ENCODE measurements around the gene WDFY4. TPM values are rescaled to one million over a fixed set of nuclear protein-coding genes. Genes with fewer than 3 reads are reported as not detected.

The WDFY4 gene
- total RNA-seq, 1 donor: not detected

DNA sequence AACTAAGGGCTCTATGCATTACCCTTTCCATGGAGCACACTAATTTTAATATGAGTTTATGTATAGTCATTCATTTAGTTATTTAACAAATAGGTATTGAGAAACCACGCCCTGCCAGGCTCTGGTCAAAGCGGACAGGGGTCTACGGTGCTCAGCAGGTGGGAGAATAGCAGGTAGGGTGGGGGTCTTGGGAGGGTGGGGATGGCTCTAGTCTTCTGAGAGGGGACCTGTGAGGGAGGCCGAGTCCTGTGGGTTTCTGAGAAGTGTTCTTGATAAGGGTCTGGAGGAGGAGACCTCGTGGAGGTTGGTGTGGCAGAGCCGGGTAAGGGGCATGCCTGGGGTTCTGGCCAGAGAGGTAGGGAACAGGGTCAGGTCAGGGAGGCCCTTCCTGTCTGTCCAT lies 1.1 kb downstream of the WDFY4 start:
- TF ChIP-seq CTCF (IDR thresholded peaks at IDR 0.05; ENCODE audit: insufficient read depth, low read length): no peak
- H3K4me3 ChIP-seq (ENCODE audit: low read depth, low read length): no peak overlapping the region
- DNase-seq (ENCODE audit: low read depth): no peak

GRCh38 chr10:48690791-48691660 lies 6.4 kb downstream of the WDFY4 start:
- no peak for DNase-seq (ENCODE audit: low read depth)
- no peak for TF ChIP-seq CTCF (IDR thresholded peaks at IDR 0.05; ENCODE audit: insufficient read depth, low read length)
- no peak overlapping the region for H3K4me3 ChIP-seq (ENCODE audit: low read depth, low read length)

DNA sequence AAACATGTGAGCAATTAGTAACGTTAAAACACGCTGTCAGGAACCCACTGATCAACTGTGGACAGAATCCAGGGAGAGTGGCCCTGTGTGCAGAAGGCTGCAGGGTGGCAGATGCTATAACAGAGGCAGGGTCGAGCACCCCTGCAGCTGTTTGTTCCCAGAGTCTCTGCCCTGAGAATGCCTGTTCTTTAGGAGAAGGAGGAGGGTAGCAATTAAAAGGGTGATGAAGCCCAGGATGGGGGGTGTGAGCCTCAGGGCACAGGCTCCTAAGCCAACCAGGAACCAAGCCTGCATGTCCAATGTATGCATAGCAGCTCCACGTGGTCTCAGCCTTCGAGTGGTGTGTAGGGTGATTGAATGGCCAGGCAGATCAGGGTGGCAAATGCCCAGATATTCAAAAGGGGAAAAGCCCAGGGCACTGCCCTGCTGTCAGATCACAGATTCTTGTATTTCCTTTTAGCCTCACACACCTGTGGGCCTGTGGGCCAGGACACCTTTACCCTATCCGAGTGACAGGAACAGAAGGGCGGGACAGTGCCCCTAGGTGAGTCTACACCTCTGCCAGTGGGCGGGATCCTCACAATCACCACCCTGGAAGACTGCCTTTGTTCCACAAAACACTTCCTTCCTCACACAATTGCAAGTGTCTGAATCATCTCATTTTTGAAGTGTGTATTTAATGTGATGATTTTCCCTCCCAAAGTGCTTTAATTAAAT lies 7.3 kb downstream of the WDFY4 start:
- no peak overlapping the region for H3K4me3 ChIP-seq (ENCODE audit: low read depth, low read length)
- no peak for DNase-seq (ENCODE audit: low read depth)
- no peak for TF ChIP-seq CTCF (IDR thresholded peaks at IDR 0.05; ENCODE audit: insufficient read depth, low read length)

DNA sequence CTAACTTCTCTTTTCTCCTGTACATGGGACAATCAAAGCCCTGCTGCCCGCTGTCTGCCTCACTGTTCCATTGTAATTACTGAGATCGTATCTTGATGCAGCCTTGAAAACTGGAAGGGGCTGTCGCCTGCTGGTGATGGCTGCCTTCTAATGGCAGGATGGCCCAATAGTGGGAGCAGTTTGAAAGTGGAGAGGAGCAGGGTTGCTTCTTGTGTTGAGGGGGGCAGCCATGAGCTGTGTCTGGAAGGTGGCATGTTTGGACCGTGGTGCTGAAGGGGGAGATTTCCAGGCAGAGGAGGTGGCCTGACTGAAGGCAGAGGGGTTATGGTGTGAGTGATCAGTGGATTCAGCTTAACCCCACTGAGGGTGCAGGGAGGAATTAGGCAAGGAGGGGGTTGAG lies 8.1 kb downstream of the WDFY4 start:
- DNase-seq (ENCODE audit: low read depth): no peak
- TF ChIP-seq CTCF (IDR thresholded peaks at IDR 0.05; ENCODE audit: insufficient read depth, low read length): no peak
- no peak overlapping the region for H3K4me3 ChIP-seq (ENCODE audit: low read depth, low read length)

DNA sequence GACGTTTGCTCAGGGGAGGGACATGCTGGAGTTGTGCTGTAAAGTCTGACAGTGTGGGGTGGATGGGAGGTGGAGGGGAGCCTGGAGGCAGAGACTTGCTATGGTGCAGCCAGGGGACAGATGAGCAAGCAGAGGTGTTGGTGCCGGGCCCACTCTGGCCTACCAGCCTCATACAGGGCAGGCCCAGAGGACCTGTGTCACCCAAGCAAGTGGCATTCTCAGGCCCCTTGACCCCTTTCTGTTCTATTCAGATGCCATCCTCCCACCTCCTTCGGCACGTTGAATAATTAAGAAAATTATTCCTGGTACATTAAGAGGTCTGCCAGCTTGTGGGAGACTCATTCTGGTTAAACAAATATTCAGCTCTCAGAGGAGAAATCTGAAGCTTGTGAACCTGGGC lies 8.5 kb downstream of the WDFY4 start:
- DNase-seq (ENCODE audit: low read depth): no peak

More for the DNA sequence above, 8.5 kb downstream of the WDFY4 start:
- H3K4me3 ChIP-seq (ENCODE audit: low read depth, low read length): no peak overlapping the region
- TF ChIP-seq CTCF (IDR thresholded peaks at IDR 0.05; ENCODE audit: insufficient read depth, low read length): no peak

All from fibroblast of the aortic adventitia (primary cell).